Measurements from ENCODE around the gene LOX. TPM values are rescaled to one million over a fixed set of nuclear protein-coding genes. Genes with fewer than 3 reads are reported as not detected.

LOX gene
- total and polyA plus RNA-seq, 9 of the 15 experiments (the other 6 are each of a cell fraction or from before 2014, with no cell fraction given): 0.06 to 0.09 TPM; not detected in 7

DNA sequence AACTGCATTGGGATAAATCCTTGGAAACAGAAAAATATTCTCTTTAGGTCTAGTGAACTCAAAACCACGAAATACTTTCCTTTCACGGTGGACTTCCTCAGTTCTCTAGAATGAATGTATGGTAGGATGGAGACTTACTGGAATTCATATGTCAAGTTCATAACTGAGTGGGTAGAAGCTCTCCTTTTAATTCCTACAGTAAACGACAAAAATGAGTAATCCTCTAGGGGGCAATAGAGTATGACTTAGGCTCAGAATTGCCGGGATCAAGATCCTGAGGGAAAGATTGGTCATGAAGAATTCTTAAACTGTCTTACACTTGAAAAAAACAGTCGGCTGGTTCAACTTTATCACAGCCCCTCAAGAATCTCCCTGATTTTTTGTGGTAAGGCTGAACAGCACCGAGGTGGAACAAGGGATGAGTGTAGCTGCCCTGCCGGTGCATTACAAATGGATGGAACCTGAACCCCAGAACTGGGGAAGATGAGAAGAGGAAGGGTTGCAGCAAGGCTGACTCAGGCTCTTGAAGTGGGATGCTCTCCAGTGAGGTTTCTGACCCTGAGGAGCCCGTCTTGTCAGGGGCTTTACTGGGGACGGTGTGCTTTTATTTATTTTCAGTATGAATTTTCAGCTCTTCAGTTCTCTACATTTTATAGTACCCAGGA, 14.0 kb upstream of the LOX start:
- in situ Hi-C loops (cut with MboI) (no loop called here), intact Hi-C loops (cut with micrococcal nuclease) (loop anchor here (1.0 to 5.0 kb wide), 2 partner anchors 64 to 130 kb away; partner anchors contain the start of gene SRFBP1)
- no peak overlapping the region for H3K27ac ChIP-seq (ENCODE audit: extremely low read depth, low read depth, low read length)
- POLR2A ChIA-PET: interaction anchor here (1.0 kb wide), 1 partner anchor 53 kb away, joined by 4 read pairs; no protein-coding TSS in a partner anchor
- H3K9ac ChIP-seq (ENCODE audit: insufficient read depth in 1 of 2, low read depth in 2 of 2, low read length in 2 of 2): no peak overlapping the region
- no peaks in the 10 kb centered on the region for H3K79me2 ChIP-seq (ENCODE audit: control insufficient read depth, insufficient read depth, low read length)
- no peak overlapping the region; the same call in 1 of the 2 replicates for H3K4me2 ChIP-seq (ENCODE audit: insufficient read depth, low read length)
- H3K36me3 ChIP-seq (ENCODE audit: control insufficient read depth, insufficient read depth, low read length): no peaks in the 10 kb centered on the region
- peak overlapping the region; percentile 73 for H2AFZ ChIP-seq (ENCODE audit: low read depth, low read length)
- CTCF ChIA-PET (ENCODE audit: low intra/inter-chr PET ratio): interaction anchor here (2.4 kb wide), 1 partner anchor 65 kb away, joined by 20 read pairs; no protein-coding TSS in a partner anchor
- H3K4me3 ChIP-seq: no peak overlapping the region
- ATAC-seq (peak; percentile 81), DNase-seq (ENCODE audit: extremely low read depth in 1 of 4, low spot score in 3 of 4) (peak in 2 of 4 experiments; percentile 39 to 61), FAIRE-seq (peak; percentile 56)
- no peaks in the 10 kb centered on the region for H3K27me3 ChIP-seq (ENCODE audit: control insufficient read depth in 2 of 2, insufficient read depth in 2 of 2, low read length in 2 of 2)
- peaks cover 8% of the 10 kb centered on the region; the same call in 1 of the 2 replicates for H3K9me3 ChIP-seq (replicated peaks; ENCODE audit: control insufficient read depth, insufficient read depth, low read depth, low read length)
- no peaks in the 10 kb centered on the region; a peak in 2 of 5 replicates for H3K4me1 ChIP-seq (replicated peaks in 1 of 2; ENCODE audit: control insufficient read depth in 2 of 2, insufficient read depth in 2 of 2, low read length in 2 of 2)
- WGBS (ENCODE audit: insufficient coverage, low coverage, missing lambda C conversion rate): 29% methylated on average over 9 of the region's 9 CpGs
- H3K9me1 ChIP-seq (ENCODE audit: control insufficient read depth, insufficient read depth, low read length): no peaks in the 10 kb centered on the region
- no peaks in the 10 kb centered on the region for H4K20me1 ChIP-seq (replicated peaks; ENCODE audit: control insufficient read depth, insufficient read depth, low read length)
- BruUV-seq (replicated peaks): no TSS peak
- TF ChIP-seq RB1 (IDR thresholded peaks at IDR 0.05; ENCODE audit: low read depth) (0 out of 2 replicates have a peak, but pooled peaks have one; percentile 24), DNMT1 (IDR thresholded peaks at IDR 0.05) (no peak), MAZ (CRISPR knock-in tag; conservative IDR thresholded peaks at IDR 0.05 in 1 of 2, IDR thresholded peaks at IDR 0.05 in 1 of 2) (0 out of 4 replicates have a peak, but pooled peaks of 1 of the 2 experiments have one; percentile 37), ZBTB1 (CRISPR knock-in tag; IDR thresholded peaks at IDR 0.05; ENCODE audit: borderline replicate concordance, low read depth) (no peak), DEAF1 (CRISPR knock-in tag; IDR thresholded peaks at IDR 0.05) (0 out of 2 replicates have a peak, but pooled peaks have one; percentile 22), TBL1XR1 (IDR thresholded peaks at IDR 0.05; ENCODE audit: low read length in 2 of 2) (no peak)
- TF ChIP-seq, protein P1, sequence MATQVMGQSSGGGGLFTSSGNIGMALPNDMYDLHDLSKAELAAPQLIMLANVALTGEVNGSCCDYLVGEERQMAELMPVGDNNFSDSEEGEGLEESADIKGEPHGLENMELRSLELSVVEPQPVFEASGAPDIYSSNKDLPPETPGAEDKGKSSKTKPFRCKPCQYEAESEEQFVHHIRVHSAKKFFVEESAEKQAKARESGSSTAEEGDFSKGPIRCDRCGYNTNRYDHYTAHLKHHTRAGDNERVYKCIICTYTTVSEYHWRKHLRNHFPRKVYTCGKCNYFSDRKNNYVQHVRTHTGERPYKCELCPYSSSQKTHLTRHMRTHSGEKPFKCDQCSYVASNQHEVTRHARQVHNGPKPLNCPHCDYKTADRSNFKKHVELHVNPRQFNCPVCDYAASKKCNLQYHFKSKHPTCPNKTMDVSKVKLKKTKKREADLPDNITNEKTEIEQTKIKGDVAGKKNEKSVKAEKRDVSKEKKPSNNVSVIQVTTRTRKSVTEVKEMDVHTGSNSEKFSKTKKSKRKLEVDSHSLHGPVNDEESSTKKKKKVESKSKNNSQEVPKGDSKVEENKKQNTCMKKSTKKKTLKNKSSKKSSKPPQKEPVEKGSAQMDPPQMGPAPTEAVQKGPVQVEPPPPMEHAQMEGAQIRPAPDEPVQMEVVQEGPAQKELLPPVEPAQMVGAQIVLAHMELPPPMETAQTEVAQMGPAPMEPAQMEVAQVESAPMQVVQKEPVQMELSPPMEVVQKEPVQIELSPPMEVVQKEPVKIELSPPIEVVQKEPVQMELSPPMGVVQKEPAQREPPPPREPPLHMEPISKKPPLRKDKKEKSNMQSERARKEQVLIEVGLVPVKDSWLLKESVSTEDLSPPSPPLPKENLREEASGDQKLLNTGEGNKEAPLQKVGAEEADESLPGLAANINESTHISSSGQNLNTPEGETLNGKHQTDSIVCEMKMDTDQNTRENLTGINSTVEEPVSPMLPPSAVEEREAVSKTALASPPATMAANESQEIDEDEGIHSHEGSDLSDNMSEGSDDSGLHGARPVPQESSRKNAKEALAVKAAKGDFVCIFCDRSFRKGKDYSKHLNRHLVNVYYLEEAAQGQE (IDR thresholded peaks at IDR 0.05; ENCODE audit: borderline replicate concordance): peak; percentile 69; the same call in 1 of the 2 replicates
- TF ChIP-seq, protein P1 (CRISPR knock-in tag; IDR thresholded peaks at IDR 0.05; ENCODE audit: low read depth): no peak

Measured in K562 (cell line).